ENCODE results near the gene ACVR1.
"Not testable (repeated sequence)": the region's sequence is repeated elsewhere in the genome, so short reads cannot be mapped to it uniquely, and the experiment has no call there.

The ACVR1 gene

GRCh38 chr2:157894694-157895435 lies 18.7 kb upstream of the ACVR1 start:
- TF ChIP-seq, protein P1, sequence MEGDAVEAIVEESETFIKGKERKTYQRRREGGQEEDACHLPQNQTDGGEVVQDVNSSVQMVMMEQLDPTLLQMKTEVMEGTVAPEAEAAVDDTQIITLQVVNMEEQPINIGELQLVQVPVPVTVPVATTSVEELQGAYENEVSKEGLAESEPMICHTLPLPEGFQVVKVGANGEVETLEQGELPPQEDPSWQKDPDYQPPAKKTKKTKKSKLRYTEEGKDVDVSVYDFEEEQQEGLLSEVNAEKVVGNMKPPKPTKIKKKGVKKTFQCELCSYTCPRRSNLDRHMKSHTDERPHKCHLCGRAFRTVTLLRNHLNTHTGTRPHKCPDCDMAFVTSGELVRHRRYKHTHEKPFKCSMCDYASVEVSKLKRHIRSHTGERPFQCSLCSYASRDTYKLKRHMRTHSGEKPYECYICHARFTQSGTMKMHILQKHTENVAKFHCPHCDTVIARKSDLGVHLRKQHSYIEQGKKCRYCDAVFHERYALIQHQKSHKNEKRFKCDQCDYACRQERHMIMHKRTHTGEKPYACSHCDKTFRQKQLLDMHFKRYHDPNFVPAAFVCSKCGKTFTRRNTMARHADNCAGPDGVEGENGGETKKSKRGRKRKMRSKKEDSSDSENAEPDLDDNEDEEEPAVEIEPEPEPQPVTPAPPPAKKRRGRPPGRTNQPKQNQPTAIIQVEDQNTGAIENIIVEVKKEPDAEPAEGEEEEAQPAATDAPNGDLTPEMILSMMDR (IDR thresholded peaks at IDR 0.05) = no peak
- TF ChIP-seq ZFX (IDR thresholded peaks at IDR 0.05; ENCODE audit: borderline replicate concordance) = no peak
- H3K27ac ChIP-seq = no peak overlapping the region

GRCh38 chr2:157893611-157894010 lies 17.5 kb upstream of the ACVR1 start:
- TF ChIP-seq, protein P1 (IDR thresholded peaks at IDR 0.05) = no peak
- no peak for TF ChIP-seq ZFX (IDR thresholded peaks at IDR 0.05; ENCODE audit: borderline replicate concordance)
- no peak overlapping the region for H3K27ac ChIP-seq

GRCh38 chr2:157891643-157892041 lies 15.5 kb upstream of the ACVR1 start:
- no peak overlapping the region for H3K27ac ChIP-seq
- TF ChIP-seq, protein P1 (IDR thresholded peaks at IDR 0.05) = no peak
- no peak for TF ChIP-seq ZFX (IDR thresholded peaks at IDR 0.05; ENCODE audit: borderline replicate concordance)

DNA sequence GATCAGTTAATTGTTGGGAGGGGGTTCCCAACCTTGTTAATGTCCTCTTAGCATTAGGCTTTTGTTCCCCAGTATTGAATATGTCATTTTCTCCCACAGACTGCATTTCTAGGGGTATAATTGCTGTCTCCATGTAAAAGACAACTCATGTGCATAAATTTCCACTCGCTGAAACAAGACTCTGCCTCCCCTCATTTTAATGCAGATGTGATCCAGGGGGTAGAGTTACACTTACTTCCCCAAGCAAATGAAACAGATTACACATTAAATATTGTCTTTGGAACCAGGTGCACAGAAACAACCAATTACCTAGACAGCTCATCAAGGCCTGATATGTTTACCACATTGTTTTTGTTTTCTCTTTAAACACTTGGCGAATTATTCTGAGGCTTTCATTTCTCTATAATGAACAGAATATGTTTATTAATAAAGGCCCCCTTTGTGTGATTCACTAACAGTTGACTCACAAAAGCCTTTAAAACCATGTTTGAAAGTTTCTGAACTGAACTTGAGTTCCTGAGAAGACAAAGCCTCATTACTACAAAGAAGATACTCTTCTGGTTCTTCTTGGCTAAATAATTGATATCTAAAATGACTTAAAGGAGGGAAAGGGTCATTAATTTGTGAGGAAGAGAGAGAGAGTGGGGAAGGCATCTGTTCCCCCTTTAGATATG lies 15.0 kb upstream of the ACVR1 start:
- no peak for TF ChIP-seq ZFX (IDR thresholded peaks at IDR 0.05; ENCODE audit: borderline replicate concordance)
- TF ChIP-seq, protein P1 (IDR thresholded peaks at IDR 0.05) = no peak

DNA sequence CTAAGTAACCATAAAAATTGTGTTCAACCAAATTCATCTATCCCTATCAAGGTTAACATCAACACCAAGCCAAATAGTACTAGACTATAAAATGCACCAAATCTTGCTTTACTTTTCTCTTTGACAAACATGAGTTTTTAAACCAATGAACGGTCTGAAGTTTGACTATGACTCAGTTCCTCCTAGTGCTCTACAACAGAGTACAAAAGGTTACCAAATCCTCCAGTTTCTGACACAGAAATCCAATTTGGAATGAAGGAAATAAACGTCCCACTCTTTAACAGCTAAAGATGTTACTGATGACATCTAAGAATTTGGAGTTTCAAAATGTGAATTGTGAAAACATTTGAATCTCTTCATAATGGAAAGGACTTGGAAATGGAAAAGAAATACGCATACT lies 11.8 kb upstream of the ACVR1 start:
- no peak overlapping the region for H3K27ac ChIP-seq
- TF ChIP-seq ZFX (IDR thresholded peaks at IDR 0.05; ENCODE audit: borderline replicate concordance) = no peak
- TF ChIP-seq, protein P1 (IDR thresholded peaks at IDR 0.05) = no peak

More for the DNA sequence above, 15.0 kb upstream of the ACVR1 start:
- no peak overlapping the region for H3K27ac ChIP-seq

DNA sequence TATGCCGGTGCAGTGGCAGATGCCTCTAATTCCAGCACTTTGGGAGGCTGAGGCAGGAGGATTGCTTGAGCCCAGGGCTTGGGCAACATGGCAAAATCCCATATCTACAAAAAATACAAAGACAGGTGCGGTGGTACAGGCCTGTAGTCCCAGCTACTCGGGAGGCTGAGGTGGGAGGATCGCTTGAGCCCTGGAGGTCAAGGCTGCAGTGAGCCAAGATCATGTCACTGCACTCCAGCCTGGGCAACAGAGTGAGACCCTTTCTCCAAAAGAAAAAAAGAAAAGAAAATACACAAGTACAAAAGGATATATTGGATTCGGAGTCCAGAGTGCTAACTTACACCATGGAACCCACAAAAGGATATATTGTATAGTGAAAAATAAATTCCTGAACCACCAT lies 8.4 kb upstream of the ACVR1 start:
- H3K27ac ChIP-seq = not testable (repeated sequence)

- no peak overlapping the region for H3K27ac ChIP-seq
- TF ChIP-seq, protein P1 (IDR thresholded peaks at IDR 0.05) = no peak
- TF ChIP-seq ZFX (IDR thresholded peaks at IDR 0.05; ENCODE audit: borderline replicate concordance) = no peak
Measured at GRCh38 chr2:157880927-157881326, 4.8 kb upstream of the ACVR1 start.

All from 22Rv1 (cell line).